Activated CD8-positive, alpha-beta memory T cell treated with anti-CD3 and anti-CD28 coated beads, Interleukin-2, amount 10 ng/mL, durations not matched to agents 7 days and 5 days (primary cell): ENCODE measurements around the gene DTX1. TPM values are rescaled to one million over a fixed set of nuclear protein-coding genes. Genes with fewer than 3 reads are reported as not detected.

ENCODE experiments used
- ATAC-seq: fragments of 150-1000 bp; cut with Tn5 transposase; one replicate; pipeline ENCODE4 v1.10.0; 2021; ENCODE audit warnings: moderate library complexity
- CTCF ChIA-PET: fragments of 350-600 bp; sonication (Branson Sonifier 250); formaldehyde crosslinking; loops from one replicate; lab custom pipeline; 2021; ENCODE audit warnings: antibody characterized with exemption; lab: Charles Lee
- DNase-seq: peaks from one replicate; pipeline ENCODE4 v3.0.0-alpha.2; 2020
- H3K27ac Mint-ChIP-seq: one replicate; pipeline ENCODE4 v1.8.0; 2021; ENCODE audit warnings: mild to moderate bottlenecking, mixed read lengths
- H3K27me3 Mint-ChIP-seq: one replicate; pipeline ENCODE4 v1.8.0; 2021; ENCODE audit warnings: mixed read lengths
- H3K36me3 Mint-ChIP-seq: one replicate; pipeline ENCODE4 v1.8.0; 2021; ENCODE audit warnings: mild to moderate bottlenecking, mixed read lengths
- H3K4me1 Mint-ChIP-seq: one replicate; pipeline ENCODE4 v1.8.0; 2021; ENCODE audit warnings: mixed read lengths
- H3K4me3 Mint-ChIP-seq: one replicate; pipeline ENCODE4 v1.8.0; 2021; ENCODE audit warnings: mild to moderate bottlenecking, moderate library complexity, mixed read lengths
- H3K9me3 Mint-ChIP-seq: one replicate; pipeline ENCODE4 v1.8.0; 2022; ENCODE audit warnings: low read depth, mixed read lengths
- total RNA-seq, 2 experiments: library from RNA; stranded (reverse); gene quantifications; one replicate each; pipeline ENCODE4 v1.2.3, GENCODE V29; 2021

DTX1 gene
- total RNA-seq = under 1 TPM; 0.16 to 0.35 TPM

DNA sequence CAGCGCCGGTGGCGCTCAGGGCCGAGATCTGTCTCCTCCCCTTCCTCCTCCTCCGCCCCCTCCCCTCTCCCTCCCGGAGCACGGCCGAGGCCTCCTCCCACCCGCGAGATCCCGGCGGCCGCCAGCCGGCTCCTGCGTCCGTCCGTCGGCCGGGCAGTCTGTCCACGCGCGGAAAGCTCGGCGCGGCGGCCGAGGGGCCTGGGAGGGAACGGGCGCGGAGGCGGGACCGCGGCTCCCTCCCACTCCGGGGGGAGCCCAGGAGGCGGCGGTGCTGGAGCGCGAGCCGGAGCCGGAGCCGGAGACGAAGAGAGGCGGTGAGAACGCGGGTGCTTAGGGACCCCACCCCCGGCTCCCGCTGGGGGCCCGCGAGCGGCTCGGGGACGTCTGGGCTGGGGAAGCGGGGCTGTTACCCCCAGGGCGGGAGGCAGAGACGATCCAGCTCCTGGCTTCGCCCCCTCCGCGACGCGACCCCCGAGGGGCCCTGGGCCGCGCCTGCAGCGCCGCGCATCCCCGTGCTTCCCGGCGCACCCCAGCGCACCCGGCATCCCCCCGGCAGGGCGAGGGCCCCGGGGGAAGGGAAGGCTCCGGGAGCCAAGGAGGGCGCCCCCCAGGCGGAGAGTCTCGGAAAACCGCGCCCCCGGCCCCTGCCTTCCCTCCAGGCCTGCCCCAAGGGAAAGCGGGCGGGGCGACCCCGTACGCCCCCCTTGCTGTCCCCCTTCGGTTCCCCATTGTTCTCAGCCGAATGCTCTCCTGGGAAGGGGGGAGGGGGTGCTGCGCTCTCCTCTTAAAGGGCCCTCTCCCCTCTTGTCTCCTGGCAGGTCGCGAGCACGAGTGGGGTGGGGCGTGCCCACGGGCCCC lies at the start of gene DTX1:
Gene DTX1, plus strand, starts transcription at position 100 of the 858 bp plus-strand sequence. CDS start 1,463 bp downstream, outside the sequence.
- H3K4me1 Mint-ChIP-seq = no peaks in the 10 kb centered on the region
- no peak within 1 kb of the TSS for H3K27ac Mint-ChIP-seq
- CTCF ChIA-PET = interaction anchor here (1.1 kb wide), 1 partner anchor 96 kb away, joined by 3 read pairs; no protein-coding TSS in a partner anchor
- DNase-seq (no peak), ATAC-seq (peak; percentile 55)
- peak within 1 kb of the TSS; percentile 5 for H3K4me3 Mint-ChIP-seq
- peaks cover 22% of the 10 kb centered on the region for H3K27me3 Mint-ChIP-seq
- no peaks in the 10 kb centered on the region for H3K9me3 Mint-ChIP-seq
- H3K36me3 Mint-ChIP-seq = no peaks in the 10 kb centered on the region

DNA sequence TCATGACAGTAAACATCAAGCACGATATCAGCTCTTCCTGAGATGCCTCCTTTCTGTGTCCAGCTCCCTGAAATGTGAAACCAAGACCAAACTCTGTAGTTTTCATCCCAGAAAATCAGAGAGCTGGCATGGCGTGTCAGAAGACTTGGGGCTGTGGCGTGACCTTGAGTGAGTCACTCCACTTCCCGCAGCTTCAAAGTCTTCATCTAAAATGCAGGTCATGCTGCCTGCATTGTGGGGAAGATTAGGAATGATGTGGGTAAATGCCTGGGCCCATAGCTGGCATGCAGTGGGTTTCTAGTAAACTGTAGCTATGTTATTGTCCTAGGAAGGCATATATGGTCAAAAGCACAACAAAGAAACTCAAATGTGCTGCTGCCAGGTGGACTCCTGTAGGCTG lies 49.4 kb upstream of the DTX1 start:
- no peak for DNase-seq
- no peaks in the 10 kb centered on the region for H3K27me3 Mint-ChIP-seq
- H3K9me3 Mint-ChIP-seq = no peaks in the 10 kb centered on the region
- no peak overlapping the region for H3K4me3 Mint-ChIP-seq
- no peak for ATAC-seq
- no peaks in the 10 kb centered on the region for H3K4me1 Mint-ChIP-seq
- peaks cover 95% of the 10 kb centered on the region for H3K36me3 Mint-ChIP-seq
- CTCF ChIA-PET = interaction anchor here (0.6 to 6.4 kb wide), 4 partner anchors 14 to 107 kb away, joined by 3 to 47 read pairs (median 6); no protein-coding TSS in a partner anchor
- H3K27ac Mint-ChIP-seq = no peak overlapping the region

DNA sequence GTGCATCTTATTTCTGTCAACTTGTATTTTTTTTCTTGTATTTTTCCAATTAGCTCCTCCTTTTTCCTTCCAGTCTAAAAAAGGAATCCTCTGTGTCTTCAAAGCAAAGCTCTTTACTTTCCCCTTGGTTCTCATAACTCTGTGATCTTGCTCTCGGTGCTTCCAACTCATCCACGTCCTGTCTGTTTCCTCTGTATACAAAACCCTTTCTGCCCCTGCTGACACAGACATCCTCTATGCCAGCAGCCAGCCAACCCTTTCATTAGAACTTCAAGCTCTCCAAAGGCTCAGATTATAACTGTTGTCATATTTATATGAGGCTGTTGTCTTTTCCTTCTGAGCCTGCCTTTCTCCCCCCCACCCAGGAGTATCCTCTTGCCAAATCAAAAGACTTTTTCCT lies 45.8 kb upstream of the DTX1 start:
- no peak for ATAC-seq
- H3K27me3 Mint-ChIP-seq = no peaks in the 10 kb centered on the region
- no peaks in the 10 kb centered on the region for H3K4me1 Mint-ChIP-seq
- CTCF ChIA-PET = interaction anchor here (0.7 to 4.4 kb wide), 3 partner anchors 17 to 23 kb away, joined by 3 to 24 read pairs (median 3); no protein-coding TSS in a partner anchor
- H3K36me3 Mint-ChIP-seq = peaks cover 62% of the 10 kb centered on the region
- no peaks in the 10 kb centered on the region for H3K9me3 Mint-ChIP-seq
- H3K4me3 Mint-ChIP-seq = no peak overlapping the region
- H3K27ac Mint-ChIP-seq = no peak overlapping the region
- DNase-seq = no peak

DNA sequence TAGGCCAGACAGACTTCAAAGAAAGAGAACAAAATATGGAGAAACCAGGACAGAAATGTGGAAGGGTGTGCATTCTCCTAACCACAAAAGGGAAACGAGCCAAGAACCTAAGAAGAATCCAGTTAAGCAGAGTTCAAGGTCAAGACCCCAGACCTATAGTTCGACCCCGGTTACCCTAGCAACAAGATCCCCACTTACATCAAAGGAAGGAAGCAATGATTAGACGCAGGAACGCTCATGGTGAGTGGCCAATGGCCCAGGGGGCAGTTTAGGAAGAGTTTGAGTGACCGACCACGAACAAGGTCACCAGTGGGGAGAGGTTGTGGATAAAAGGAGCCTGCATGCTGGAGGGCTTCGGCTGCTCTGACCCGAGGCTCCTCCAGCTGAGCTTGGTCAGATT lies 42.0 kb upstream of the DTX1 start:
- ATAC-seq = no peak
- H3K9me3 Mint-ChIP-seq = no peaks in the 10 kb centered on the region
- no peaks in the 10 kb centered on the region for H3K4me1 Mint-ChIP-seq
- H3K27me3 Mint-ChIP-seq = no peaks in the 10 kb centered on the region
- no peak overlapping the region for H3K27ac Mint-ChIP-seq
- H3K4me3 Mint-ChIP-seq = no peak overlapping the region
- CTCF ChIA-PET = interaction anchor here (4.4 kb wide), 1 partner anchor 21 kb away, joined by 24 read pairs; no protein-coding TSS in a partner anchor
- H3K36me3 Mint-ChIP-seq = peaks cover 24% of the 10 kb centered on the region
- DNase-seq = no peak

DNA sequence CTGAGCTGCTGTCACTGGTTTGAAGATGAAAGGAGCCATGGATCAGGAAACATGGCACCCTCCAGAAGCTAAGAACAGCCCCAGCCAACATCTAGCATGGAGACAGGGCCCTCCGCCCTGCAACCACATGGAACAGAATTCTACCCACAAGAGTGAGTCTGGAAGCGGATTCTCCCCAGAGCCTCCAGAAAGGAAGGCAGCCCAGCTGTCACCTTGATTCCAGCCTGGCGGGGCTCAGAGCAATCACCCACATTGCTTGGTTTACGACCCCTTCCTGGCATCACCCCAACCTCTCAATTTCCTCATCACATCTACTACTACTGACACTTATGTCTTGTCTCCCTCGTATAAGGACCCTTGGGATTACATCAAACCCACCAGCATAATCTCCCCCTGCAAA lies 39.7 kb upstream of the DTX1 start:
- H3K27me3 Mint-ChIP-seq = peaks cover 8% of the 10 kb centered on the region
- CTCF ChIA-PET = interaction anchor here (1.2 to 2.3 kb wide), 2 partner anchors 12 to 24 kb away, joined by 4 to 7 read pairs; no protein-coding TSS in a partner anchor
- H3K4me1 Mint-ChIP-seq = peaks cover 4% of the 10 kb centered on the region
- no peak overlapping the region for H3K4me3 Mint-ChIP-seq
- ATAC-seq (no peak), DNase-seq (no peak)
- H3K36me3 Mint-ChIP-seq = peaks cover 3% of the 10 kb centered on the region
- H3K27ac Mint-ChIP-seq = no peak overlapping the region
- H3K9me3 Mint-ChIP-seq = no peaks in the 10 kb centered on the region

DNA sequence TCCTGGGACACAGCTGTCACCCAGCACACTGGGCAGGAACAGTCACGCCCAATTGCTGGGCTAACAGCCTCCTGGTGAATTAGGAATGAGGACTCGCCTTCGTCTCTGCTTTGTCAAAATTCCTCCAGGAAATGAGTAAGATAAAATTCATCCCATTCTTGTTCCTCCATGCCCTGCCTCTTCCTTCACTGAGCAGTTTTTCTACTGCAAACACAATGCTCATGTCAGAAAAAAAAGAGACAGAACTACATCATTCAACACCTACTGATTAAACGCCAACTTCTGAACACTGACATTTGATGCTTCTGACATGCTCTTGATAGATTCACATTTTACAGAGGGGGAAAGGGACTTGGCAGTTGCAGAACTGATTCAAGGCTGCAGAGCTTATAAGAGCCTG lies 37.5 kb upstream of the DTX1 start:
- Mint-ChIP-seq H3K27me3 (peaks cover 8% of the 10 kb centered on the region), H3K27ac (no peak overlapping the region), H3K4me1 (peaks cover 17% of the 10 kb centered on the region), H3K36me3 (no peaks in the 10 kb centered on the region), H3K9me3 (no peaks in the 10 kb centered on the region), H3K4me3 (no peak overlapping the region)
- DNase-seq (no peak), ATAC-seq (no peak)
- CTCF ChIA-PET = interaction anchor here (1.2 kb wide), 1 partner anchor 26 kb away, joined by 3 read pairs; no protein-coding TSS in a partner anchor

DNA sequence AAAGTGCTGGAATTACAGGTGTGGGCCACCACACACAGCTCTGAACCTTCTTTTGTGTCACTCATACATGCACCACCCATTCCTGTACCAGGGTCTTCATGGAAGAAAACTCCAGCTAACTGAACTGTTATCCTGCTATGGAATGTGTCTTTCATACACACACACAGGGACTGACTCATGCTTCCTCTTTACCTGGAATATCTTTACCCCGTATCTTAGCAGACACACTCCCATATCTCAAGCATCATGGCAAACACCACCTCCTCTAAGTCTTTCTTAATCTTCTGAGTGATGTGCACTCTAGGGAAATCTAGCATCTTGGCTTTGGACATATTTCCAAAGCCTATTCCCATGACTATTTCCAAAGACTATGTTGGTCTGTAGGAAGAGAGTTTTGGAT lies 35.0 kb upstream of the DTX1 start:
- peaks cover 17% of the 10 kb centered on the region for H3K4me1 Mint-ChIP-seq
- ATAC-seq = no peak
- CTCF ChIA-PET = interaction anchor here (1.3 to 2.6 kb wide), 3 partner anchors 9 to 29 kb away, joined by 3 to 12 read pairs (median 4); no protein-coding TSS in a partner anchor
- H3K9me3 Mint-ChIP-seq = no peaks in the 10 kb centered on the region
- no peak for DNase-seq
- no peak overlapping the region for H3K27ac Mint-ChIP-seq
- no peak overlapping the region for H3K4me3 Mint-ChIP-seq
- peaks cover 11% of the 10 kb centered on the region for H3K27me3 Mint-ChIP-seq
- no peaks in the 10 kb centered on the region for H3K36me3 Mint-ChIP-seq

DNA sequence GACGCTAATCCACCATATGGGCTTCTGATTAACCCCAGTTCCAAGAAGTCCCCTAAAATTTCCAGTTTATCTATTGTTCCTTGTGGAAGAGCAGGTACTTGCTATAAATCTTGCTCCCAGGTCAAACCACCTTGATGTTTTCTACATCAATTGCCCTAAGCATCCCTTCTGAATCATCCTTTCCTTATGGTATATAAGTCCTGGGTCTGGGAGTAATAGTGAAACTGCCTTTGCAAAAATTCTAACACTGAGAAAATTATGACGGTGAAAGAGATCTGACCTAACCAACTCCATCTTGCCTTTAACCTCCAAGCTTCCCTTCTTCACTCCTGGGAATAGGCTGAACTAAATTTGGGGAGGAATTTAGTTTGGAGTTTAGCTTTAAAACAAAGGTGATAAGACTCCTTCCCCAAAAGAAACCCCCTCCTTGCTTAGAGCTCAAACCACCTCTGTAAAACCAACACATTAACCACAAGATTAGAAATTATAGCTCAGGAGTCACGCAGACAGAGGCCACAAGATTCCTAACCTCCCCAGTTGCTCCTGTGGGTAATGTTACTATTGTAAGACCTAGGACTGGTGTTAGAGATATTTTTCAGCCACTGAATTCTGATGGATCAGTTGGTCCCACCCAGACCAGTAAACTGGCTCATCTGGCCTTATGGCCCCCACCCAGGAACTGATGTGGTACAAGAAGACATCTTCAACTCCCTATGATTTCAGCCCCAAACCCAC lies 33.8 kb upstream of the DTX1 start:
- H3K9me3 Mint-ChIP-seq = no peaks in the 10 kb centered on the region
- no peak overlapping the region for H3K4me3 Mint-ChIP-seq
- ATAC-seq = peak; percentile 36
- H3K27me3 Mint-ChIP-seq = peaks cover 13% of the 10 kb centered on the region
- peaks cover 17% of the 10 kb centered on the region for H3K4me1 Mint-ChIP-seq
- CTCF ChIA-PET = interaction anchor here (0.6 to 2.6 kb wide), 4 partner anchors 15 to 130 kb away, joined by 3 to 12 read pairs (median 4); no protein-coding TSS in a partner anchor
- no peak overlapping the region for H3K27ac Mint-ChIP-seq
- no peak for DNase-seq
- no peaks in the 10 kb centered on the region for H3K36me3 Mint-ChIP-seq

DNA sequence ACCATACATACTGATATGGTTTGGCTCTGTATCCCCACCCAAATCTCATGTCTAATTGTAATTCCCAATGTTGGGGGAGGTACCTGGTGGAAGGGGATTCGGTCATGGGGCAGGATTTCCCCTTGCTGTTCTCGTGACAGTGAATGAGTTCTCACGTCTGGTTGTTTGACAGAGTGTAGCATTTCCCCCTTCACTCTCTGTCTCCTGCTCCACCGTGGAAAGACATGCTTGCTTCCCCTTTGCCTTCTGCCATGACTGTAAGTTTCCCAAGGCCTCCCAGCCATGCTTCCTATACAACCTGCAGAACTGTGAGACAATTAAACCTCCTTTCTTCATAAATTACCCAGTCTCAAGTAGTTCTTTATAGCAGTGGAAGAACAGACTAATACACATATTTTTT lies 28.8 kb upstream of the DTX1 start:
- Mint-ChIP-seq H3K27me3 (peaks cover 23% of the 10 kb centered on the region), H3K4me3 (no peak overlapping the region)

DNA sequence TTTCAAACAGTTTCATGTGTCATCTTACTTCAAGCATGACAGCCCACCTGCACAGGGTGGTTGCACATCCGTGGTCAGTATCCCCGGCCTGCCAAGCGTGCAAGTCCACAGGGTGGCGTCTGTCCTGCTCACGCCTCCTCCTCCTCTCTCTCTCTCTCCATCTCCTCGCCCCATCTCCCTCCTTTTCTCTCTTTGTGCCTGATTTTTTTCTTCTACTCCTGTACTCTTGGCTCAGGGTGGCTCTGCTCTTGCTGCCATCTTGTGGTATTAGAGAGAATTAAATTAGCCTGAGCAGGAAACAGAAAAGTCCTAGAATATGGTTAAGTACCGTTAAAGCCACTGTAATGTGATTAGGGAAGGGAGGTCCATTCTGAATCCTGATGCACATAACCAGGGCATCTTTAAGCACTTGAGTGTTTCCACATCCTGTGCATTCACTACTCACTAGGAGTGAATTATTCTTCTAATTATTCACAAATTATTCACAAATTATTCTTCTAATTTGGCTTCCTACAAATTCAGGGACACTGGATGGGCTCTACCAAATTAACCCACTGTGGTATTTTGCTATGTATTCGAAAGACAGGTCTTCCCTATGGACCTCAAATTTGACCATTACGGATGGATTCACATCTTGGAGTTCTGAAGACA lies 25.5 kb upstream of the DTX1 start:
- ATAC-seq (no peak), DNase-seq (no peak)
- no peak overlapping the region for H3K4me3 Mint-ChIP-seq
- H3K9me3 Mint-ChIP-seq = no peaks in the 10 kb centered on the region
- H3K27ac Mint-ChIP-seq = no peak overlapping the region
- CTCF ChIA-PET = interaction anchor here (0.9 to 2.0 kb wide), 6 partner anchors 18 to 136 kb away, joined by 3 to 8 read pairs (median 4); no protein-coding TSS in a partner anchor
- no peaks in the 10 kb centered on the region for H3K36me3 Mint-ChIP-seq
- H3K27me3 Mint-ChIP-seq = peaks cover 32% of the 10 kb centered on the region
- H3K4me1 Mint-ChIP-seq = no peaks in the 10 kb centered on the region

More for the DNA sequence above, 28.8 kb upstream of the DTX1 start:
- H3K36me3 Mint-ChIP-seq = no peaks in the 10 kb centered on the region
- DNase-seq = no peak
- no peak for ATAC-seq
- H3K27ac Mint-ChIP-seq = no peak overlapping the region
- H3K9me3 Mint-ChIP-seq = no peaks in the 10 kb centered on the region
- peaks cover 5% of the 10 kb centered on the region for H3K4me1 Mint-ChIP-seq
- CTCF ChIA-PET = no interaction called here

DNA sequence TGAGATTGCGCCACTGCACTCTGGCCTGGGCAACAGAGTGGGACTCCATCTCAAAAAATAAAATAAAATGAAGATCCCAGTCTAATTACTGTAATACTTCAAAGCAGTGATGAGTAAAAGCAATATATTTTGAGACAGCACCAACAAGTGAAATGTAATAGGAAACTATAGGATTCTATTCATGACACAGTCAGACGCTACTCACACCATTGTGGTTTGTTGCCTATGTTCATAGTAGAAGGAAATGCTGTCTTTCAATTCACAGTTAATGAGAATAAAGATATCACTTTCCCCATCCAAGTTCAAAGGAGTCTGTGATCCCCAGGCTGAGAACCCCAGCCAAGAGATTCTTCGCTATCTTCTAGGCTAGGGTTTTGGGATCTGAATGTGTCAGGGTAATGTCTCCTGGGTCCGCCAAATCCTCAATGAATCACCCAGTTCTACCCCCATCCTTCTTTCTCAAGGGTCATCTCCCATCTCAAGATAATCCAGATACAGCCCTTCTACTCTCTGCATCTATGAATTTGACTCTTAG lies 16.6 kb upstream of the DTX1 start:
- H3K4me3 Mint-ChIP-seq = no peak overlapping the region
- ATAC-seq (no peak), DNase-seq (no peak)
- CTCF ChIA-PET = interaction anchor here (3.9 kb wide), 1 partner anchor 8 kb away, joined by 15 read pairs; no protein-coding TSS in a partner anchor
- H3K27ac Mint-ChIP-seq = no peak overlapping the region
- peaks cover 11% of the 10 kb centered on the region for H3K27me3 Mint-ChIP-seq
- no peaks in the 10 kb centered on the region for H3K9me3 Mint-ChIP-seq
- no peaks in the 10 kb centered on the region for H3K4me1 Mint-ChIP-seq
- no peaks in the 10 kb centered on the region for H3K36me3 Mint-ChIP-seq

DNA sequence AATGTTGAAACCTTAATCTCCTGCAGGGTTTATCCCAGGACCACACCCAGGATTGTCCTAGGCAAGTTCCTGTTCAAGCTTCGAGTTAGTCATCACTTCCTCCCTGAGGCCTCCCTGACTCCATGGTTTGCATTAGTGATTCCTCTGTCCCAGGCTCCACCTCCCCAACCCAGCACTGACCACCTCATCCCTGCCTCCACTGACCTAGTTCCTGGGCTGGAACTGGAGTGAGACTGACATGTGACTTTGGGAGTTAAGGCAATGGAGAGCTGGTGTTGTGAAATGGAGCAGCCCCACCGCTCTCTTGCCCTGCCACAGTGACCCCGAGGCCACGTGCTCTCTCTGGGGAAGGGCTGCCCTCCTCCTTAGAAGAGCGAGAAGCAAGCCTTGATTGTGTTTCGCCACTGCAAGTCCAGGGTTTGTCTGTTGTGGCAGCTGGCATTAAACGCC lies 15.8 kb upstream of the DTX1 start:
- no peak for DNase-seq

More for the DNA sequence above, 15.8 kb upstream of the DTX1 start:
- Mint-ChIP-seq H3K36me3 (no peaks in the 10 kb centered on the region), H3K27me3 (peaks cover 11% of the 10 kb centered on the region), H3K9me3 (no peaks in the 10 kb centered on the region), H3K27ac (no peak overlapping the region), H3K4me3 (no peak overlapping the region), H3K4me1 (no peaks in the 10 kb centered on the region)
- CTCF ChIA-PET = interaction anchor here (3.9 kb wide), 1 partner anchor 8 kb away, joined by 15 read pairs; no protein-coding TSS in a partner anchor
- ATAC-seq = no peak
